IPS-20b (cell line): ENCODE data around the gene SRRT.
"Not testable (repeated sequence)": the region's sequence is repeated elsewhere in the genome, so short reads cannot be mapped to it uniquely, and the experiment has no call there.

Experiments used
- H3K27ac ChIP-seq: one replicate; pipeline ENCODE4 v1.5.1; 2013; ENCODE audit warnings: low read length
- H3K27me3 ChIP-seq: 2 replicates; pipeline ENCODE4 v1.6.1; 2013; ENCODE audit warnings: mild to moderate bottlenecking, low read length, inconsistent platforms; ENCODE audit not compliant: insufficient read depth
- H3K36me3 ChIP-seq: 2 replicates; pipeline ENCODE4 v1.6.1; 2013; ENCODE audit warnings: low read depth, mild to moderate bottlenecking, inconsistent platforms, low read length, moderate library complexity; ENCODE audit not compliant: insufficient read depth
- H3K4me1 ChIP-seq: 2 replicates; pipeline ENCODE4 v1.6.1; 2013; ENCODE audit warnings: mild to moderate bottlenecking, control low read depth, inconsistent platforms, low read length, moderate library complexity; ENCODE audit not compliant: insufficient read depth
- H3K4me3 ChIP-seq: 2 replicates; pipeline ENCODE4 v1.5.1; 2013; ENCODE audit warnings: mild to moderate bottlenecking, low read length, inconsistent platforms
- H3K9ac ChIP-seq: 2 replicates; pipeline ENCODE4 v1.6.1; 2013; ENCODE audit warnings: low read depth, mild to moderate bottlenecking, inconsistent platforms, low read length, moderate library complexity
- H3K9me3 ChIP-seq: 2 replicates; pipeline ENCODE4 v1.6.1; 2013; ENCODE audit warnings: mild to moderate bottlenecking, low read depth, low read length, inconsistent platforms; ENCODE audit not compliant: insufficient read depth

SRRT gene

DNA sequence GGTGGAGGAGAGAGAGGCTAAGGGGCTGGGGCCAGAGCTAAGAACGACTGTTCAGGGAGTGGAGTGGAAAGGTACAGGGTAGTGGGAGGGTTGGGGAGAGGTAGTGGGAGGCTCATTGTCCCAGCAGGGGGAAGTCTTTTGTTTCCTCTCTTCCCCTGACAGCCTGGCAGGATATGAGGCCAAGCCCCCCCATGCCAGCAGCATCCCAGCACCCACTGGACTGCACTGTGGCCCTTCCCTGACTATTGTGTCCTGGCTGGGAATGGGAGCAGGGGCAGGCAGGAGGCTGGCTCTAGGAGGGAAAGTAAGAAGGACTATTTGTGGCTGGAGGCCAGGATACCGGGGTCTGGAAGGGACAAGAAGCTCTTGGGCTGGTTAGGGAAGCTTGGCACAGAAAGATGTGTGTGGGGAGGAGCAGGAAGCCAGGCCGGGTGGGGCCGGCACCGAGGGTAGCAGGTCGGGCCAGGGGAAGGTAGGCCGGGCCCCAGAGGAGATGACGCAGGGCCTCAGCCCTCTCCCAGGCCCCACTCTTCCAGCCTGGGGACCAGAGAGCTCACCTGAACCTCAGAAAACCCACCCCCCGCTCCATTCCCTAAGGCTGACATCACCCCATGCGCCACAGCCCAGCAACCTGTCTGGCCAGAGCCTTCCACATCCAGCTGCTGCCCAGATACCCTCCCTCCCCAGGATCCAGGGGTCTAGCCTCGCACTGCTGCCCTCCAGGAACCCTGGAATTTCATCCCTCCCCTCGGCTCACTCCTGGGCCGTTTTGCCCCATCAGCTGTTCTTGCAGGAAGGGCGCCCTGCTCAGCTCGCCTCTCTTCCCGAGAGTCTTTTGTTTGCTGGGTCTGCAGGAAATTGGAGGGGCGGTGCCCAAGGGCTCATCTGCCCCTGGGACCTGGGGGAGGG, 38.7 kb upstream of the SRRT start:
- Histone ChIP-seq H3K27ac (peak overlapping the region; percentile 73), H3K4me3 (peak overlapping the region; percentile 53; the same call in 1 of the 2 replicates), H3K27me3 (no peaks in the 10 kb centered on the region), H3K4me1 (peaks cover 13% of the 10 kb centered on the region; the same call in 1 of the 2 replicates), H3K36me3 (no peaks in the 10 kb centered on the region), H3K9me3 (no peaks in the 10 kb centered on the region), H3K9ac (peak overlapping the region; percentile 82)

DNA sequence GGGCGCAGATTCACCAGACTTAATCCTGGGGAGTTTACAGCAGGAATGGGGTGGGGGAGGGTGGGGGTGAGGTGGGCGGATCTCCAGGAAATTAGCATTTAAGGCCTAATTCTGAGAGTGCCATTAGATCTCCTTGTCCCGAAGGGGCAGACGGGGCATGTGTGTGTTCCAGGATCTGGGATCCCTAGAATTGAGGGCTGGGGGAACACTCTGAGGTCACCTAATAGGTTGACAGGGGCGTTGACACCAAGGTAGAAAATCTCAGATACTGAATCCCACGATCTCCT, 38.1 kb upstream of the SRRT start:
- peaks cover 13% of the 10 kb centered on the region; the same call in 1 of the 2 replicates for H3K4me1 ChIP-seq
- H3K27me3 ChIP-seq = no peaks in the 10 kb centered on the region
- H3K9me3 ChIP-seq = no peaks in the 10 kb centered on the region
- H3K27ac ChIP-seq = peak overlapping the region; percentile 95
- H3K9ac ChIP-seq = peak overlapping the region; percentile 96
- peak overlapping the region; percentile 69 for H3K4me3 ChIP-seq
- no peaks in the 10 kb centered on the region for H3K36me3 ChIP-seq

DNA sequence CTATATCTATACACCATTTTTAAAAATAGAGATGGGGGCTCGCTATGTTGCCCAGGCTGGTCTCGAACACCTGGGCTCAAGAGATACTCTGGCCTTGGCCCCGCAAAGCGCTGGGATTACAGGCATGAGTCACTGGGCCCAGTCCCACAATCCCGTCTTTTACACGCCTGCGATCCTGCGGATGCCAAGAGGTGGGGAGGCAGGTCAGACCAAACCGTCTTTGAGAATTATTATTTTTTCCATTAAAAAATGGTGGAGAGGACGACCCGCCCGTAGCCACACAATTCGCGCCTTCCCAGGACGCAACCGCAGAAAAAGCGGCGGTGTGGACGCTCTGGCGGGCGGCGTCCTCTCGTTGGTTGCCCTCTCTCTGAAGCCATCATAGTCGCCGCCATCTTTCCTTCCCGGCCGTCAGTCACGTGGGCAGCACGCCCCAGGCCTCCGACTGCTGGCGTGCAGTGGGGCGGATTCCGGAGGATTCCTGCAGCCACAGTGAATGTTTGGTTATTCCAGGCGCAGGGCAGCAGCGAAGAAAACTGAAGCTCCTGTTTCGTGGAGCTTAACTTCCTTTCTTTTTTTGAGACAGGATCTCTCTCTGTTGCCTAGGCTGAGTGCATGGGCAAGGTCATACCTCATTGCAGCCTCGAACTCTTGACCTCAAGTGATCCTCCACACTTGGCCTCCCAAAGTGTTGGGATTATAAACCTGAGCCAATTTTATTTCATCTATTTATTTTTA, 37.6 kb upstream of the SRRT start:
- Histone ChIP-seq H3K27ac (peak overlapping the region; percentile 95), H3K4me1 (peaks cover 13% of the 10 kb centered on the region; the same call in 1 of the 2 replicates), H3K4me3 (peak overlapping the region; percentile 69), H3K36me3 (no peaks in the 10 kb centered on the region), H3K27me3 (no peaks in the 10 kb centered on the region), H3K9ac (peak overlapping the region; percentile 96), H3K9me3 (no peaks in the 10 kb centered on the region)

DNA sequence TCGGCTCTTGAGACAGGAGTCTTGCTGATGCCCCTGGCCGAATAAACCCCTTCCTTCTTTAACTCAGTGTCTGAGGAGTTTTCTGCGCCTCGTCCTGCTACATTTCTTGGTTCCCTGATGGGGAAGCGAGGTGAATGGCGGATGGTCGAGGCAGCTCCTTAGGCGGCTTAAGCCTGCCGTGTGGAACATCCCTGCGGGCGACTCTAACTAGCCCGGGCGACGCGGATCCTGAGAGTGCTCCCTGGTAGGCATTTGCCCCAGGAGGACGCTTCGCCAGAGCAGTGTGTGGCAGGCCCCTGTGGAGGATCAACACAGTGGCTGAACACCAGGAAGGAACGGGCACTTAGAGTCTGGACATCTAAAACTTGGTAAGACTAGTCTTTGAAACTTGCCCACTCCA, 35.5 kb upstream of the SRRT start:
- H3K9ac ChIP-seq = no peak overlapping the region
- no peak overlapping the region for H3K4me3 ChIP-seq
- no peaks in the 10 kb centered on the region for H3K9me3 ChIP-seq
- peaks cover 13% of the 10 kb centered on the region; the same call in 1 of the 2 replicates for H3K4me1 ChIP-seq
- H3K27me3 ChIP-seq = no peaks in the 10 kb centered on the region
- no peak overlapping the region for H3K27ac ChIP-seq
- no peaks in the 10 kb centered on the region for H3K36me3 ChIP-seq

DNA sequence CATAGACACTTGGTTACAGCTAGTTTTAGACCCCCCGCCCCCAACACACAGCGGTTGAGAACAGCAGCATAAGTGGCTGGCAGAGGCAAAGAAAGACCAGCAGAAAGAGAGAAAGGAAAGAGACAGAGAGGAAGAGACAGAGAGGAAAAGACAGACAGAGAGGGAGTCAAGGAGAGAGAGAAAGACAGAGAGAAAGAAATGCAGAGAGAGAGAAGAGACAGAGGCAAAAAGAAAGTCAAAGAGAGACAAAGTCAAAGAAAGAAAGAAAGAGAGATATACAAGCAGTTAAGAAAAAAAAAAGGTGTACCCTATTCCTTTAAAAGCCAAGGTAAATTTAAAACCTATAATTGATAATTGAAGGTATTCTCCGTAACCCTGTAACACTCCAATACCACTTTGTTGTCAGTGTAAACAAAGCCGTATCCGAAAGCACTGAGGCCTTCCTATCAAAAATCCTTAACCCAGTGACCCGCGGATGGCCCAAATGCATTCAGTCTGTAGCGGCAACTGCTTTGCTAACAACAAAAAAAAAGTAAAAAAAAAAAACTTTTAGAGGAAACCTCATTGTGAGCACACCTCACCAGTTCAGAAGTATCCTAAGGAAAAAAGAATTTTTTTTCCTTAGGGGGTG, 34.3 kb upstream of the SRRT start:
- no peak overlapping the region for H3K4me3 ChIP-seq
- H3K27ac ChIP-seq = no peak overlapping the region
- H3K27me3 ChIP-seq = no peaks in the 10 kb centered on the region
- H3K9ac ChIP-seq = peak overlapping the region; percentile 4; the same call in 1 of the 2 replicates
- H3K9me3 ChIP-seq = no peaks in the 10 kb centered on the region
- H3K4me1 ChIP-seq = peaks cover 12% of the 10 kb centered on the region; the same call in 1 of the 2 replicates
- H3K36me3 ChIP-seq = no peaks in the 10 kb centered on the region

DNA sequence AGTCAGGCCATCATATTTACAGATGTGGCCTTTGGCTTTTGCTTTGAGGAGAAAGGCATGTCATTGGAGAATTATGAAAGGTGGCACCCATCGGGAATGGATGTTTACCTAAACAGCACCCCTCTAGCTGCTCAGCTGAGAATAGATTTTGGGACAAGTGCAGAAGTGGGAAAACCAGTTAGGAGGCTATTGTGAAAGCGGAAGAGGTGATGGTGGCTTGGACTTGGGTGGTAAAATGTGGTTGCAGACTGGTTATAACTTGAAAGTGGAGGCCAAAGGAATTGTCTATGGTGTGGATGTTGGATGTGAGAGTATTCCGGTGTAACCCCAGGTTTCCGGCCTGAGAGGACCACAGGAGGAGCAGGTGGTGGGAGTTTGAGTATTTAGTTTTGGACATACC, 27.5 kb upstream of the SRRT start:
- H3K9ac ChIP-seq = no peak overlapping the region
- no peaks in the 10 kb centered on the region for H3K27me3 ChIP-seq
- H3K27ac ChIP-seq = no peak overlapping the region
- H3K4me3 ChIP-seq = no peak overlapping the region
- no peaks in the 10 kb centered on the region for H3K4me1 ChIP-seq
- no peaks in the 10 kb centered on the region for H3K9me3 ChIP-seq
- no peaks in the 10 kb centered on the region for H3K36me3 ChIP-seq

DNA sequence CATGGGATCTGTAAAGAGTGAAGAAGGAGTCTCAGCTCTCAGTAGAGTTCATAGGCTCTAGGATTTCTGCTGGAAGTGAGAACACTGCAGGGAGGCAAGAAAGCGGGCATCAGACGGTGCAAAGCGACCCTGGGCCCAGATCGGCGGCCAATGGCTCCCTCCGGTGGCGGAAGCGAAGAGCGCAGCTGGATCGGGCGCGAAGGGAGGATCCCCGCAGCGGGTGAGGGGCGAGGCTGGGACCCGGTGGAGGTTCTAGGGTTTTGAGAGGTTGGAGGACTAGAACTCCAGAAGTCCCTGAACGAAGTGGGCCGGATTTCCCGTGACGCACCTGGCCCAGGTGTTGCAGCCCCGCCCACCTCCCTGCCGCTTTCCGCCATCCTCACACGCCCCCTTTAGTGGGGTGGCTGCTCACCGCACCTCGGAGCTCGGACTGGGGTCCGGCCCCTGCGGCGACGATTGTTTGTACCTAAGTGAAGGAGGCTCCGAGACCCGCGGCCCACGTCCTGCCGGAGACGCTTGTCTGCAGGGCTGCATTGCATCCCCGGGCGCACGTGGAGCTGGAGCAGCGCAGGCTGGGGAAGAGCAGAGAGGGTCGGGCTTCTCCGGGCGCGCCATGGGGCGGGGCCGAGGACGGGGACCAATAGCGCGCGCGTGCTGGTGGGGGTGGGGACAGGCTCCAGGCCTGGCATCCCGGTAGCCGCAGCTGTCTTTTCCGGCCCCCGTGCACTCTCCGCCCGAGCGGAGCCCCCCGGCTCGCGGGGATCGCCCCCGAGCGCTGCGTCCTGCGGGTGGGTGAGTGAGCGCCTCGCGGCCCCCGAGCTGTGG, 22.6 kb upstream of the SRRT start, which contains the start of gene SLC12A9:
TSS of gene SLC12A9 (plus strand) at position 666 of the 825 bp plus-strand sequence. CDS start 1,485 bp downstream, outside the sequence.
- Histone ChIP-seq H3K4me3 (peak within 1 kb of the TSS; percentile 76), H3K9me3 (no peaks in the 10 kb centered on the region), H3K27ac (no peak within 1 kb of the TSS), H3K36me3 (no peaks in the 10 kb centered on the region; the same call in 1 of the 2 replicates), H3K9ac (peak within 1 kb of the TSS; percentile 55; the same call in 1 of the 2 replicates), H3K27me3 (no peaks in the 10 kb centered on the region), H3K4me1 (no peaks in the 10 kb centered on the region)

DNA sequence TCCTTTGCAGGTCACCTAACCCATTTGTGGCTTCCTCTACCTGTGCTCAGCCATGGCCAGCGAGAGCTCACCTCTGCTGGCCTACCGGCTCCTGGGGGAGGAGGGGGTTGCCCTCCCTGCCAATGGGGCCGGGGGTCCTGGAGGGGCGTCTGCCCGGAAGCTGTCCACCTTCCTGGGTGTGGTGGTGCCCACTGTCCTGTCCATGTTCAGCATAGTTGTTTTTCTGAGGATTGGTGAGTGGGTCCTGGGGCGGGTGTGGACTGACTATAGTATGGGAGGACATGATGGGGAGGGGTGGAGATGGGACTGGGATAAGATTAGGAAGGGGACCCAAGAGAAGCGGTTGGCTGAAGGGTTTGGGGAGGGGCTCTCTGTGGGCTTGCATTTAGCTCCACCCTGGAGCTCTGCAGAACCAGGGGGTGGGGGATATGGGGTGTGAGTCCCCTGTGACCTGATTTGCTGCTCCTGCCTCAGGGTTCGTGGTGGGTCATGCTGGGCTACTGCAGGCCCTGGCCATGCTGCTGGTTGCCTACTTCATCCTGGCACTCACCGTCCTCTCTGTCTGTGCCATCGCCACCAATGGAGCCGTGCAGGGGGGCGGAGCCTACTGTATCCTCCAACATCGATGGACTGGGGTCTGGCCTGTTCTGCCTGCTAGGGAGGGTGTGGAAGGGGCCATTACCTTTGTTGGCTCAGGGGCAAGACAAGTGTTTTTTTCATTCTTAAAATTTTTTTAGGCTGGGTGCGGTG, 20.6 kb upstream of the SRRT start:
- H3K4me3 ChIP-seq = no peak overlapping the region
- no peak overlapping the region for H3K9ac ChIP-seq
- H3K9me3 ChIP-seq = no peaks in the 10 kb centered on the region
- H3K36me3 ChIP-seq = no peaks in the 10 kb centered on the region; the same call in 1 of the 2 replicates
- no peak overlapping the region for H3K27ac ChIP-seq
- no peaks in the 10 kb centered on the region for H3K4me1 ChIP-seq
- no peaks in the 10 kb centered on the region for H3K27me3 ChIP-seq

DNA sequence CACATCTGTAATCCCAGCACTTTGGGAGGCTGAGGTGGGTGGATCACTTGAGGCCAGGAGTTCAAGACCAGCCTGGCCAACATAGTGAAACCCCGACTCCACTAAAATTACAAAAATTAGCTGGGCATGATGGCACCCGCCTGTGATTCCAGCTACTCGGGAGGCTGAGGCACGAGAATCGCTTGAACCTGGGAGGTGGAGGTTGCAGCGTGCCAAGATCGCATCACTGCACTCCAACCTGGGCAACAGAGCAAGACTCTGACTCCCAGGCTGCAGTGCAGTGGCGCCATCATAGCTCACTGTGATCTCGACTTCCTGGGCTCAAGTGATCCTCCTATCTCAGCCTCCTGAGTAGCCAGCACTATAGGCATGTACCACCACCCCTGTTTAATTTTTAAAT, 20.0 kb upstream of the SRRT start:
- not testable (repeated sequence) for H3K36me3 ChIP-seq, H3K4me1 ChIP-seq, H3K9ac ChIP-seq, H3K27me3 ChIP-seq, H3K27ac ChIP-seq, H3K9me3 ChIP-seq, H3K4me3 ChIP-seq

DNA sequence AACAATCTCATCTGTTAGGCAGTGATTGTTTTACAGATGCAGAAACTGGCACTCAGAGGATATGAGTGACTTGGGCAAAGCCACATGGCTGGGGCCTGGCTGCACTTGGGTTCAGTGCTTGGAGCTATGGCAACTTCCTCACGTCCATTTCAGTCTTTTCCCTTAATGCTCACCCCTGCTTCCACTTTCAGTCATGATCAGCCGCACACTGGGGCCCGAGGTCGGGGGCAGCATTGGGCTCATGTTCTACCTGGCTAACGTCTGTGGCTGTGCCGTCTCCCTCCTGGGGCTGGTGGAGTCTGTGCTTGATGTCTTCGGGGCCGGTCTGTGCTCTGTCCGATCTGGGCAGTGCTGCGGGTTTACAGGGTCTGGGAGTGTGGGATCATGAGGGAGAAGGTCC, 19.4 kb upstream of the SRRT start:
- no peaks in the 10 kb centered on the region for H3K27me3 ChIP-seq
- no peaks in the 10 kb centered on the region for H3K4me1 ChIP-seq
- no peaks in the 10 kb centered on the region for H3K9me3 ChIP-seq
- no peak overlapping the region for H3K27ac ChIP-seq
- H3K4me3 ChIP-seq = no peak overlapping the region
- H3K36me3 ChIP-seq = peaks cover 8% of the 10 kb centered on the region
- H3K9ac ChIP-seq = no peak overlapping the region
